NCI-H2107 treated with DMSO at 0.1 percent for 48 hours (cell line): ENCODE data around the gene LRIT1.

Experiments
- DNase-seq: peaks from one replicate; lab custom pipeline; 2025; ENCODE audit not compliant: unreplicated experiment; lab: John Stamatoyannopoulos, UW

The LRIT1 gene

GRCh38 chr10:84256510-84257342, 15.4 kb upstream of the LRIT1 start:
- DNase-seq, result no peak

- no peak for DNase-seq
Observed at GRCh38 chr10:84254552-84255478, 13.5 kb upstream of the LRIT1 start.

- DNase-seq, result no peak
Observed at GRCh38 chr10:84248794-84249193, 7.4 kb upstream of the LRIT1 start.

- no peak for DNase-seq
Observed at GRCh38 chr10:84247496-84247895, 6.2 kb upstream of the LRIT1 start.

GRCh38 chr10:84244651-84245270, 3.4 kb upstream of the LRIT1 start, which contains the start of gene RGR:
RGR (plus strand) TSS chr10:84245053; CDS start chr10:84245091, 38 bp downstream.
- DNase-seq, result peak; percentile 6

GRCh38 chr10:84243759-84244158, 2.4 kb upstream of the LRIT1 start:
- DNase-seq, result no peak

GRCh38 chr10:84238909-84239308, 2.4 kb downstream of the LRIT1 start:
- no peak for DNase-seq

- DNase-seq, result no peak
Observed at GRCh38 chr10:84237199-84238051, 3.9 kb downstream of the LRIT1 start.

- DNase-seq, result no peak
Observed at GRCh38 chr10:84236807-84237198, 4.5 kb downstream of the LRIT1 start.

- DNase-seq, result no peak
Observed at GRCh38 chr10:84235096-84235495, 6.2 kb downstream of the LRIT1 start.

- DNase-seq, result no peak
Observed at GRCh38 chr10:84234479-84234878, 6.9 kb downstream of the LRIT1 start.

GRCh38 chr10:84233940-84234339, 7.4 kb downstream of the LRIT1 start:
- DNase-seq, result no peak

GRCh38 chr10:84232376-84232775, 9.0 kb downstream of the LRIT1 start:
- DNase-seq, result no peak

- no peak for DNase-seq
Observed at GRCh38 chr10:84230359-84230758, 11.0 kb downstream of the LRIT1 start.

- no peak for DNase-seq
Observed at GRCh38 chr10:84227810-84228209, 13.5 kb downstream of the LRIT1 start.

- no peak for DNase-seq
Observed at GRCh38 chr10:84226616-84227015, 14.7 kb downstream of the LRIT1 start.

- DNase-seq, result no peak
Observed at GRCh38 chr10:84225427-84226173, 15.7 kb downstream of the LRIT1 start, which contains the start of gene LRIT2. LRIT2 (minus strand) TSS chr10:84225544; CDS start chr10:84225520, 24 bp downstream.

- no peak for DNase-seq
Observed at GRCh38 chr10:84224411-84225028, 16.8 kb downstream of the LRIT1 start.

GRCh38 chr10:84221916-84222315, 19.4 kb downstream of the LRIT1 start:
- DNase-seq, result no peak
